ENCODE measurements around the gene RPS6KB2.

The RPS6KB2 gene

DNA sequence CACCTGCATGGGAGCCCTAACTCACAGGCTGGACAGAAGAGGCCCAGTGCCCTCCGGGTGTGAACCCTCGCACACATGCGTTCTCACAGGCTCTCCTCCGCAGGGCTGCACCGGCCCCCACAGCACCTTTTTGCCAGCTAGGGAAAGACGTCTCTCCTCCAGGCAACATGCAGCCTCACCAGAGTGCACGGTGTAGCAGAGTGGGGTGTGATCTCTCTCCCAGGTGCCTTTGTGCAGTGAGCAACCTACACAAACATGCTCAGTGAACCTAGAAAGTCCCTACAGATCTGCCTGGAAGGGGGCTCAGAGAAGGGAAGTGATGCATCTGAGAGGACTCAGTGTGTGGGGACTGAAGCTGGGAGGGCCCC, 16.5 kb upstream of the RPS6KB2 start:
- no peak for TF ChIP-seq TCF12 (IDR thresholded peaks at IDR 0.05; ENCODE audit: low read depth)
- no peak for TF ChIP-seq CEBPB (IDR thresholded peaks at IDR 0.05)
- TF ChIP-seq EGR1 (IDR thresholded peaks at IDR 0.05): no peak
- TF ChIP-seq, protein P1, sequence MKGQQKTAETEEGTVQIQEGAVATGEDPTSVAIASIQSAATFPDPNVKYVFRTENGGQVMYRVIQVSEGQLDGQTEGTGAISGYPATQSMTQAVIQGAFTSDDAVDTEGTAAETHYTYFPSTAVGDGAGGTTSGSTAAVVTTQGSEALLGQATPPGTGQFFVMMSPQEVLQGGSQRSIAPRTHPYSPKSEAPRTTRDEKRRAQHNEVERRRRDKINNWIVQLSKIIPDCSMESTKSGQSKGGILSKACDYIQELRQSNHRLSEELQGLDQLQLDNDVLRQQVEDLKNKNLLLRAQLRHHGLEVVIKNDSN (IDR thresholded peaks at IDR 0.05): no peak
- no peak for TF ChIP-seq RAD21 (IDR thresholded peaks at IDR 0.05; ENCODE audit: low read depth)
- TF ChIP-seq NFIC (IDR thresholded peaks at IDR 0.05): no peak
- no peak for TF ChIP-seq ZBTB7A (IDR thresholded peaks at IDR 0.05; ENCODE audit: low read depth)

DNA sequence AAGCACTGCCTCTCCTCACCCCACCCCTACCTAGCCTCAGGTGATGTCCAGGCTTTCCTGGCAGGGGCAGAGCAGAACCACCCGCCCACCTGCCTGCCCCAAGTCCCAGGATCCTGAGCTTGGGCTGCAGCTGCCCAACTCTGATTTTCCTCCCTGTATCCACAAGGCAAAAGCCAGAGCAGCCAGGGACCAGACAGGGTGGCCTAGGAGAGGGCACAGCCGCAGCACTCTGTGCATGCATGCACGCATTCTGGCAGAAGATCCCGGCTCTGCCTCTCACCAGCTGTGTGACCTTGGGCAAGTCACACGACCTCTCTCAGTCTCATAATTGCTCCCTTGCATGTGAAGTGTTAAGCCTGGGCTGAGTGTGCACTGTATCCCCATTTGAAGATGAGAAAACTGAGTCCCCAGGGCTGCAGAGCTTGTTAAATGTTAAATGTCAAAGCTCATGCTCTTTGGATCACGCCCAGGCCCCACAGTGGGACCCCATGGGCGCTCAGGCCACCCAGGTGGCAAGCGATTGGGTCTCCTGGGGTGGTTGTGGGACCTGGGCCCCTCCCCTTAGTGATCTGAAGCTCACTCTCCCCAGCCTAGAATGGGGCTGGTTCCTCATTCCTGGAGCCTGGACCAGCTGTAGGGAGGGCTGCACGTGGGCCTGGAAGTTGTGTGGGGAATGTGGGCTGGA, 15.7 kb upstream of the RPS6KB2 start:
- TF ChIP-seq RAD21 (IDR thresholded peaks at IDR 0.05; ENCODE audit: low read depth): no peak
- TF ChIP-seq, protein P2, sequence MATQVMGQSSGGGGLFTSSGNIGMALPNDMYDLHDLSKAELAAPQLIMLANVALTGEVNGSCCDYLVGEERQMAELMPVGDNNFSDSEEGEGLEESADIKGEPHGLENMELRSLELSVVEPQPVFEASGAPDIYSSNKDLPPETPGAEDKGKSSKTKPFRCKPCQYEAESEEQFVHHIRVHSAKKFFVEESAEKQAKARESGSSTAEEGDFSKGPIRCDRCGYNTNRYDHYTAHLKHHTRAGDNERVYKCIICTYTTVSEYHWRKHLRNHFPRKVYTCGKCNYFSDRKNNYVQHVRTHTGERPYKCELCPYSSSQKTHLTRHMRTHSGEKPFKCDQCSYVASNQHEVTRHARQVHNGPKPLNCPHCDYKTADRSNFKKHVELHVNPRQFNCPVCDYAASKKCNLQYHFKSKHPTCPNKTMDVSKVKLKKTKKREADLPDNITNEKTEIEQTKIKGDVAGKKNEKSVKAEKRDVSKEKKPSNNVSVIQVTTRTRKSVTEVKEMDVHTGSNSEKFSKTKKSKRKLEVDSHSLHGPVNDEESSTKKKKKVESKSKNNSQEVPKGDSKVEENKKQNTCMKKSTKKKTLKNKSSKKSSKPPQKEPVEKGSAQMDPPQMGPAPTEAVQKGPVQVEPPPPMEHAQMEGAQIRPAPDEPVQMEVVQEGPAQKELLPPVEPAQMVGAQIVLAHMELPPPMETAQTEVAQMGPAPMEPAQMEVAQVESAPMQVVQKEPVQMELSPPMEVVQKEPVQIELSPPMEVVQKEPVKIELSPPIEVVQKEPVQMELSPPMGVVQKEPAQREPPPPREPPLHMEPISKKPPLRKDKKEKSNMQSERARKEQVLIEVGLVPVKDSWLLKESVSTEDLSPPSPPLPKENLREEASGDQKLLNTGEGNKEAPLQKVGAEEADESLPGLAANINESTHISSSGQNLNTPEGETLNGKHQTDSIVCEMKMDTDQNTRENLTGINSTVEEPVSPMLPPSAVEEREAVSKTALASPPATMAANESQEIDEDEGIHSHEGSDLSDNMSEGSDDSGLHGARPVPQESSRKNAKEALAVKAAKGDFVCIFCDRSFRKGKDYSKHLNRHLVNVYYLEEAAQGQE (IDR thresholded peaks at IDR 0.05; ENCODE audit: low read depth): no peak

DNA sequence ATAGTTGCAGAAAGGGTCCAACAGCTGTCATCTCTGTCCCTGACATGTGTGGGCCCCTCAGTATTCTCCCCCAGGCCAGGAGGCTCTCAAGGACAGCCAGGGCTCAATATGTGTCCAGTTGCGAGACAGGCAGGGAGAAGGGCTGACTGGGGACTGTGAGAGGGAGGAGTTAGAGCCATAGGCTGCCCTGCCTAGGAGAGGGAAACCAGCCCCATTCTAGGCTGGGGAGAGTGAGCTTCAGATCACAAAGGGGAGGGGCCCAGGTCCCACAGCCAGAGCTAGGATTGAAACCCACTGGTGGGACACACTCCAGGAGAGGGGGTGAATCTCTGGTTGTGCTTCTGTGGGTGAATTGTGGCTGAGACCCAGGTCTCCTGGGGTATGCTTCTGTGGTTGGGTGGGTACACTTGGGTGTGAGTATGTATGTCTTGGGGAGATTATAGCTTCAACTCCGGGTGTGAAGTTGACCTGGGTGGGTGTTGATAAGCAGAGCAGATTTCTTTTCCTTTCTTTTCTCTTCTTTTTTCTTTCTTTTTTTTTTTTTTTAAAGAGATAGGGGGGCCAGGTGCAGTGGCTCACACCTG, 14.9 kb upstream of the RPS6KB2 start:
- TF ChIP-seq, protein P1 (IDR thresholded peaks at IDR 0.05): no peak
- TF ChIP-seq EP300 (IDR thresholded peaks at IDR 0.05; ENCODE audit: borderline replicate concordance) (no peak), RAD21 (IDR thresholded peaks at IDR 0.05; ENCODE audit: low read depth) (no peak), TAF1 (IDR thresholded peaks at IDR 0.05; ENCODE audit: low read depth) (no peak), NFIC (IDR thresholded peaks at IDR 0.05) (no peak), CREB1 (IDR thresholded peaks at IDR 0.05; ENCODE audit: low read depth) (no peak), EGR1 (IDR thresholded peaks at IDR 0.05) (no peak), FOXM1 (IDR thresholded peaks at IDR 0.05; ENCODE audit: borderline replicate concordance, low read depth) (no peak), CEBPB (IDR thresholded peaks at IDR 0.05) (no peak), ZBTB7A (IDR thresholded peaks at IDR 0.05; ENCODE audit: low read depth) (no peak), TCF12 (IDR thresholded peaks at IDR 0.05; ENCODE audit: low read depth) (no peak)
- TF ChIP-seq, protein P3, sequence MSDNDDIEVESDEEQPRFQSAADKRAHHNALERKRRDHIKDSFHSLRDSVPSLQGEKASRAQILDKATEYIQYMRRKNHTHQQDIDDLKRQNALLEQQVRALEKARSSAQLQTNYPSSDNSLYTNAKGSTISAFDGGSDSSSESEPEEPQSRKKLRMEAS (IDR thresholded peaks at IDR 0.05): no peak

DNA sequence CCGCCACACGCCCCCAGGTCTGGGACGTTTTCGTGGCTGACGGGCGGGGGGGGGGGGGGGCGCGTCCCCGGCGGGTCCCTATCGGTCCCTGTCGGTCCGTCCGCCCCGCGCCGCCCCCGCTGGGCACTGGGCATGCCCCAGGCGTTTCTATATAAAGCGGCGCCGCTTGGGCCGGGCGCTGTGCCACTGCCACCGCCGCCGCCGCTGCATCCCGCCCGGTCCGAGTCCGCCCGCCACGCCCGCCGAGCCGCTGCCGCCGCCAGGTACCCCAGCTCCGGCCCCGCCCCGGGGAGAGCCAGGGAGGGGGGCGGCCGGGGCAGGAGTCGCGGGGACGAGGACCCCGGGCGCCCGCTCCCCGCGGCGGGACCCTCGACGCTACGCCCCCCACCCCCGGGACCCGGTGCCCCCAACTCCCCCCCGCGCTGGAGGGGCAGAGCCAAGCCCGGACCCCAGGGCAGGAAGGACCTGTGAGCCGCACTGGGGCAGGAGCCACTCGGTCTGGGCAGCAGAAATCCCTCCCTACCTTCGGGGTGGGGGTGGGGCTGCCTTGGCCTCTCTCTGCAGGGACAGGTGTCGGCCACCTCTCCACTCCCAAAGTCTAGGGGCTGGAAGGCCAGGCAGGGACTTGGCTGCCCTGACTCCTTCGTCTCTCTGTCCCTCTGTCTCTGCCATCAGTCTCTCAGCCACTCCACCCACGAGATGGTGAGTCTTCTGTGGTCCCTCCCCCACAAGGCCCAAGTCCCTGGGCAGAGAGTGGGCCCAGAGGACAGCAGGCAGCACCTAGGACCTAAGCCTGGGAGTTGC, 12.6 kb upstream of the RPS6KB2 start, which contains the start of gene CARNS1:
CARNS1 (plus strand) TSS at position 178 of the 804 bp plus-strand sequence; CDS start at position 700, 522 bp downstream.
- TF ChIP-seq ZBTB7A (IDR thresholded peaks at IDR 0.05; ENCODE audit: low read depth) (no peak), TEAD4 (IDR thresholded peaks at IDR 0.05) (no peak)

DNA sequence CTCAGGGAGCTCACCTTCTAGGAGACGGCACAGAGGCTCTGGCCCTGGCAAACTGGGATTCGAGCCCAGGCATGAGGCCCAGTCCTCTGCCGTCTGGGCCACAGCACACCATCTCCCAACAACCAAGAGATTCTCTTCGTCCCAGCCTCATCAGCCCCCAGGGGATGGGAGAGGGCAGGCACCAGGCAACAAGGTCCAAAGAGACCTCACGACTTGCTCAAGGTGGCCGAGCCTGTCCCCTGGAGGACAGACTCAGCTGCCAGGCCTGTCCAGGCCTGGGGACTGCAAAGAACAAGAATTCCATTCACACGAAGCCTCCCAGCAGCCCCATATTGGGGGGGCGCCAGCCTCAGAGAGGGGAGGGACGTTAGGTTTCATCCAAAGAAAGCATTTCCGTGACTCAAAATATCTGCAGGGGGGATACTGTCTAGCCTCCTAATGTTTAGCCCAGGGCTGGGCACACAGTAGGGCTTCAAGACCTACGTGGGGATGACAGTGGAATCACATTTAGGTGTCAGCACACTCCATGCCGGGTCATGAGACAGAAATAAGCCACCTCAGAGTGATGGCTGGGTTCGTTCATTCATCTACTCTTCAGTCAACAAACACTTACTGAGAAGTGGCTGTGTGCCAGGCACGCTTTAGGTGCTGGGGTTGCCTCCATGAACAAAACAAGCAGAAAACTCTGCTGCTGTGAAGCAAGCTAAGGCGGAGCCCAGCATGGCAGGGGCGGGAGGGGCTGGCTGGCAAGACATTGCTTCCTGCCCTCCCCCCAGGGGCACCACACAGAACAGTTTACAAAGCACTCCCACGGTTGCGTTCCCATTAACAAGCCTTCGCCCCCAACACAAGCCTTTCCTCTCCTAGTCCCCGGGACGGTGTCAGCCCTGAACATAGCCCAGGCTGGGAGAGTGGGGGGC, 11.6 kb upstream of the RPS6KB2 start:
- TF ChIP-seq TAF1 (IDR thresholded peaks at IDR 0.05; ENCODE audit: low read depth): no peak
- TF ChIP-seq NFIC (IDR thresholded peaks at IDR 0.05): peak; percentile 35; the same call in 1 of the 2 replicates

DNA sequence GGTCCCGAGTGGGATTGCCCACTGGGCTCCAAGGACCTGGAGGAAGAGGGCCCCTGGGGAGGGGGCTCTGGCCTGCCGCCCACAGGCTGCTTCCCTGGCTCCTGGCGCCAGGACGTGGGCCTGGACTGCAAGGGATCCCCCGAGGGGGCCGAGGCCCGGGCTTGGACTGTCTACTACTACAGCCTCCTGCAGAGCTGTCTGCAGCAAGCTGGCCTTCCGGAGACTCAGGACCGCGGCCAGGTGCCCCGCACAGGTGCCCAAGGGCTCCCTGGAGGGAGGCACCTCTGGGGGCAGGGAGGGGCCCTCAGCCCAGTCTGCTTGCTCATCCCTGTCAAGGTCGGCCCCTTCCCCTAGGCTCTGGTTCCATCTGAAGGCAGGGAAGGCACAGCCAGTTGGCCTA, 10.9 kb upstream of the RPS6KB2 start:
- TF ChIP-seq FOXM1 (IDR thresholded peaks at IDR 0.05; ENCODE audit: borderline replicate concordance, low read depth) (no peak), CEBPB (IDR thresholded peaks at IDR 0.05) (no peak), TCF12 (IDR thresholded peaks at IDR 0.05; ENCODE audit: low read depth) (no peak), TEAD4 (IDR thresholded peaks at IDR 0.05) (no peak), RAD21 (IDR thresholded peaks at IDR 0.05; ENCODE audit: low read depth) (no peak), EGR1 (IDR thresholded peaks at IDR 0.05) (no peak), YY1 (IDR thresholded peaks at IDR 0.05; ENCODE audit: low read depth) (no peak), EP300 (IDR thresholded peaks at IDR 0.05; ENCODE audit: borderline replicate concordance) (no peak), NFIC (IDR thresholded peaks at IDR 0.05) (no peak), CREB1 (IDR thresholded peaks at IDR 0.05; ENCODE audit: low read depth) (no peak), ZBTB7A (IDR thresholded peaks at IDR 0.05; ENCODE audit: low read depth) (no peak)
- TF ChIP-seq, protein P2 (IDR thresholded peaks at IDR 0.05; ENCODE audit: low read depth): no peak
- TF ChIP-seq, protein P1 (IDR thresholded peaks at IDR 0.05): no peak
- TF ChIP-seq, protein P3 (IDR thresholded peaks at IDR 0.05): no peak

All from Ishikawa (cell line).